ENCODE measurements around the gene TGM1.
"Not testable (repeated sequence)": the region's sequence is repeated elsewhere in the genome, so short reads cannot be mapped to it uniquely, and the experiment has no call there.

TGM1 gene

DNA sequence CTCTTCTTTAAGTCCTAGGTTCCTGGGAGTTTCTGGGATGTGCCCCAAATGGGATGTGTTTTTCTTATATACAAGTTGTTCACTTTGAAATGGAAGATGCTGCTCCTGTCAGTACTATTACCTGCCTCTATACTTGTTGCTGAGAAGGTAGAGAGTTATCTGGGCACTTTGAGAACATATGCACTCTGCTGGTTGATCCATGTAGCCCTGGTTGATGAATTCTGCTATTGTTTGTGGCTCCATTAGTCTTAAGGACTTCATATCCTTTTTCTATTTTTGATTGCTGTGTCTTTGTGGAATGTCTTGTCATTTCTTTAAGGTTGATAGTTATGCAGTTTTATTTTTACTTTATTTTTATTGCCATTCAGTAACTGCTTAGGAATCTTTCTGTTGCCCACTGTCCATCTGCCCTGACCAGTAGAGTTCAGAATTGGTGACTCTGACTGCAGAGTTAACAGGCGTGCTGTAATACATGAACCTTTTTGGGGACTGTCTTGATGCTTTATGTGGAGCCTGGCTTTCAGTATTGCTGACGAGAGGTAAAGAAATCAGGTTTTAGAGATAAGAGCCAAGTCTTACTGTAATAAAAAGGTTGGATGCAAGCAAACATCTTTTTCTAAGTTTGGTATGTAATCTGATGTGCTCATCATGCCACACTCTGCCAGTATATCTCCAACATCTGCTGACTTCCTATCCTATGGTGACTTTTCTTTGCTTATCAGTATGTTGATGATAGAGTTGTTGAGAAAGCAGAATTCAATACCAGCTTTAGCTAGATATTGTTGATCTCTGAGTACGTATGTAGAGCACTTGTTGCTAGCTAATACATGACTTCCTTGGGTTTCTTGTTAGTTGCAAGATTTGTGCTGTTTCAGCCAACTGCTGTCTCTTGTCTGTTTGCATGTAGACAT lies 28.6 kb downstream of the TGM1 start:
- DNase-seq (no peak), ATAC-seq (no peak)

DNA sequence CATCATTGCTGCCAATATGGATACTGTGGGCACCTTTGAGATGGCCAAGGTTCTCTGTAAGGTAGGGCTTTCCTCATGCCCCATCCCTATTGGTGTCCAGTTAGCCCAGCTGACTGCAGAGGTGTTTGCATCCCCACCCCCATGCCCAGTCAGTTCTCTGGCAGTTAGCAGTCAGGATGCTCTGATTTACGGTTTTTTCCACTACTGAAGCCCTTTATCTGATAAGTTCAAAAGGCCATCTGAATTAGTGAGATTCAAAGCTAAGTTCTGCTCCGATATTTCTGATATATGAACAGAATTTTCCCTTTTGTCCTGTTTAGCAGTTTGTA lies 29.5 kb downstream of the TGM1 start:
- no peak for ATAC-seq
- peak; percentile 31 for DNase-seq

DNA sequence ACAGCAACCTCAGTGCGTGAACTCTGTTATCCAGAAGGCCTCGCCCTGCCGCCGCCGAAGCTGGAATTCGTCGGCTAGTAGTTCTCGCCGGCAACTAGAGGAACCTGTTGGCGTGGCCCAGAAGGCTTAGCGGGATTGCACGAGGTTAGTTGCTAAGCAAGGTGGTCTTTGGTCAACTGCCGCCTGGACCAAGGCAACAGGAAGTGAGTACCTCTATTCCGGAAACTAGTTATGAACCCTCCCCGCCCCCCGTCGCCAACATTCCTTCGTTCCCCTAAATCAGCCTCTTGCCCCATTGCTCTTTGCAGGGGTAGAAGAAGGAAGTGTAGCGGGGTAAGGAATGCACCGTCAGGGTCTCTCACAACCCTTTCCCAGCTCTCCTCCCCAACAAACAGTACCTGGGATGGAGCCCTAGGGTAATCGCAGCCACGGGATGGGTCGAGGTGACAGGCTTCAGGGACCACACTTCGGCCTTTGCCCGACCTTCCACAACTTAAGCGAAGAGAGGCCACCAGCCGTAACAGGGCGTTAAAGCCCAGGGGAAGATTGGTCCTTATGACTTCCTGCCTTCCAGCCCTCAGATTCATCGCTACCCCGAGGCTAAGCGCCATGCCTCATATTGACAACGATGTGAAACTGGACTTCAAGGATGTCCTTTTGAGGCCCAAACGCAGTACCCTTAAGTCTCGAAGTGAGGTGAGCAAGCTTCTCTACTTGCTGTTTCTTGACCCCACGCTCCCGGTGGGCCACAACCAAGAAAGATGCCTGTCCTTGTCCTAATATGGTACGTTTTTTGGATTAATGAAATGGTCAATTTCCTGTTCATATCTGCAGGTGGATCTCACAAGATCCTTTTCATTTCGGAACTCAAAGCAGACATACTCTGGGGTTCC lies 30.1 kb downstream of the TGM1 start, which contains the start of gene GMPR2:
Gene GMPR2, plus strand, starts transcription at position 285 of the 893 bp plus-strand sequence. Its CDS starts 325 bp downstream, at position 610.
- peak; percentile 54 for ATAC-seq
- DNase-seq: no peak

DNA sequence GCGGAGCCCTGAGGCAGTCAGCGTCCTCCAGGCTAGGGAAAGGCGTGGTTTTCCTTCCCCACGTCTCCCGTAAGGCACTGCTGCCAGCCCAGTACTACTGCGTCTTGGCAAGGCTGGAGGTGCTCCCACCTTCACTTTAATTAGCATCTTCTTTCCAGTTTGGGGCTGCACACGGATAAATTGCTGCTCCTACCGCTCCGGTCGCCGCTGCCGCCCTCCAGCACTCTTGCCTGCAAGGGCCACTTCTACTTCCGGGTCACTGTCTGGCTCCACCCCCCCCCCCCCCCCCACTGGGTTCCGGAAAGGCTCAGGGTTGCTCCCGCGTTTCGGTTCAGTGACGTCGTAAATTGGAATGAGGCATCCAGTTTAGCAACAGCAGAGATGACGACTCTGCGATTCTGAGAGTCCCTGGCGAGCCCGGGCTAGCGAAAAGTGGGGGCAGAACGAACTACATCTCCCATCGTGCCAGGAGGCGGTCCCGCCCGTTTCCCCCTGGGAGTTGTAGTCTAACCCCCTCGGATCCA lies 30.8 kb downstream of the TGM1 start, which contains the start of gene NEDD8:
Gene NEDD8, minus strand, starts transcription at position 247 of the 524 bp plus-strand sequence. Its CDS starts 100 bp downstream, at position 147.
- ATAC-seq (peak; percentile 92), DNase-seq (peak; percentile 88)

DNA sequence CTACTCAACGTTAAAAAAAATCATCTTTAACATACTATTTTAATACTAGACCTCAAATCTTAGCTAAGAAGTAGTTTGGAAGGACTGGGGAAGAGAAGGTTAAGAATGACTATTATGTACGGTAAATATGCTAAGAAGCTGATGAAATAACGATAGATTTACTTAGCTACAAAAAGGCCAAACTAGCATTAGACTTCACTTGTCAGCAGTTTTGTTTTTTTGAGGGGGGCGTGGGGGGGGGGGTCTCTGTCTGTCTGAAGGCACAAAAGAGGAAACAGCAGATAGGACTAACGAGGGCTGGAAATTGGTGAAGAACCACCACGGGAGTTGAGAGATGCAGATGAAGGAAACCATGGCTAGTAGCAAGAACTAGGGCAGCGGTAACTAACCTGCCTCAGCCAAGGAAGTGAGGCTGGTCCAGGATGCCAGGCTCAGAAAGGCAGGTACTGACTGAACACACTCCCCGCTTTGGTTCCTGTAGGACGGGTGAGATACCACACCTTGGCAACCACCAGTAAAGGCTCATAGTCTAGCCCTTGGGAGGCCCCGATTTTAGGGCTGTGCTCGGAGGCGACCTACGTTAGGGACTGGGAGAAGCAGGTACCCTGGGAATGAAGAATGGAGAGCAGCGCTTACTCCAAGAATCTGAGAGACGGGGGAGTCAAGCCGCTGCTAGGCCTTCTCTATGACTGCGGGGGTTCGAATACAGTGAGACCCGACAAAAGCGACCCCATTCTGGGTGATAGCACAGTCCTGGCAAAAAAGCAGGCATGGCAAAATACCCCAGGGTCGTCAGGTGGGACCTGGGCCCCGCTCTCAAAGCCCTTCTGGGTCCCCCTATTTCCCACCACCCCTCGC lies 31.5 kb downstream of the TGM1 start:
- no peak for DNase-seq
- peak; percentile 25 for ATAC-seq

GRCh38 chr14:24228902-24229301 lies 34.1 kb downstream of the TGM1 start:
- DNase-seq (no peak), ATAC-seq (no peak)

DNA sequence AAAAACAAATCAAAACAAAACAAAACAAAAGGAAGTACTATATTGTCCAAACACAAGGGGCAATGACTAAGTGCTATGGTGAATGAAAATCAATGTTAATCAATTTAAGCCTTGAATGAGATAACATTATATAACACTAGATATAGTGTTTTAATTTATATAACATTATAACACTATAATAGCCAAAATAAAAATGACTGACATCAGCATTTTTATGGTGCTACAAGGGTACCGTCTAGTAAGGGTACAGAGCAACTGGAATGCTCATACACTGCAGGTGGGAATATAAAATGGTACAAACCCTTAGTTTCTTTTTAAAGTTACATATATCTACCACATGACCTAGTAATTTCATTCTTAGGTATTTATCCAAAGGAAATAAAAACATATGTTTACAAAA lies 36.5 kb downstream of the TGM1 start:
- no peak for DNase-seq
- no peak for ATAC-seq

DNA sequence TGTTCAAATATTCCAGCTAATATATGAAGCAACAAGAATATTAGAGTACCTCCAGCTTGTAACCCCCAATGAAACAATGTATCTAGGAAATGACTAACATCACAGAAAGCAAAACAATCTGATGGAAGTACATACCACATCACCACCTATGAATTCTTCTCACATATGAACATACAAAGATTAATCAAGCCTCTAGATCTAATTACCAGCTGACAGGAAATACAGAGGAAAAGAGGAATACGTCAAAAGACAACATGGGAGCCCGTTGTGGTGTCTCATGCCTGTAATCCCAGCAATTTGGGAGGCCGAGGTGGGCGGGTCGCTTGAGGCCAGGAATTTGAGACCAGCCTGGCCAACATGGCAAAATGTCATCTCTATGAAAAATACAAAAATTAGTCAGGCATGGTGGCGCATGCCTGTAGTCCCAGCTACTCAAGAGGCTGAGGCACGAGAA lies 38.3 kb downstream of the TGM1 start:
- no peak for DNase-seq
- ATAC-seq: no peak

DNA sequence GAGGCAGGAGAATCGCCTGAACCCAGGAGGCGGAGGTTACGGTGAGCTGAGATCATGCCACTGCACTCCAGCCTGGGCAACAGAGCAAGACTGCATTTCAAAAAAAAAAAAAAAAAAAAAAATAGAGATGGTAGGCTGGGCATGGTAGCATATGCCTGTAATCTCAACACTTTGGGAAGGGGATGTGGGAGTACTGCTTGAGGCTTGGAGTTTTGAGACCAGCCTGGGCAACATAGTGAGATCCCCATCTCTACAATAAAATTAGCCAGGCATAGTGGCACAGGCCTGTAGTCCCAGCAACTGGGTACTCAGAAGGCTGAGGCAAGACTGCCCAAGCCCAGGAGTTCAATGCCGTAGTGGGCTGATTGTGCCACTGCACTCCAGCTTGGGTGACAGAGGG lies 40.0 kb downstream of the TGM1 start:
- ATAC-seq, DNase-seq: not testable (repeated sequence)

DNA sequence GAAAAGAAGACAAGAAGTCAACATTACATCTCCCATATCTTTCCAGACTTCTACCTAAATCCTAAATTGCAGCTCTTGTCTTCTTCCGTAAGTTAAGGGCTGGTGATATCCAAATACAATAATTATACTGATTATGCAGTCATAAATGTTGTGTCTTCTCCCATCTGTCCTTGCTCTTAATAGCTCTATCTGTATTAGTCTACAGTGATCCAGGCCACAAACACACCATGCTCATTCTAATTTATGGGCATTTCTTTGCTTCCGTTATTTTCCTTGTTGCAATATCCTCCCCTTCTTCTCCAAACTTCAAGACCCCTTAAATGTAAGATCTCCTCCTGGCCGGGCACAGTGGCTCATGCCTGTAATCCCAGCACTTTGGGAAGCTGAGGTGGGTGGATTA lies 43.5 kb downstream of the TGM1 start:
- ATAC-seq: no peak
- no peak for DNase-seq

DNA sequence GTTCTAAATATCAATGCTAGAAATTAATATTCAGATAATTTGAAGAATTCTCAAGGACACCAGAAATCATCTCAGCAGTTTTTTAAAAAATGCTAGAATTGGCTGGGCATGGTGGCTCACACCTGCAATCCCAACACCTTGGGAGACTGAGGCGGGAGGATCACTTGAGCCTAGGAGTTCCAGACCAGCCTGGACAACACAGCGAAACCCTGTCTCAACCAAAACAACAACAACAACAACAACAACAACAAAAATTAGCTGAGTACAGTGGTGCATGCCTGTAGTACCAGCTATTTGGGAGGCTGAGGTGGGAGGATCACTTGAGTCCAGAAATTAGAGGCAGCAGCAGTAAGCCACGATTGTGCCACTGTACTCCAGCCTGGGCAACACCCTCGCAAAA lies 43.9 kb downstream of the TGM1 start:
- DNase-seq: no peak
- ATAC-seq: no peak

DNA sequence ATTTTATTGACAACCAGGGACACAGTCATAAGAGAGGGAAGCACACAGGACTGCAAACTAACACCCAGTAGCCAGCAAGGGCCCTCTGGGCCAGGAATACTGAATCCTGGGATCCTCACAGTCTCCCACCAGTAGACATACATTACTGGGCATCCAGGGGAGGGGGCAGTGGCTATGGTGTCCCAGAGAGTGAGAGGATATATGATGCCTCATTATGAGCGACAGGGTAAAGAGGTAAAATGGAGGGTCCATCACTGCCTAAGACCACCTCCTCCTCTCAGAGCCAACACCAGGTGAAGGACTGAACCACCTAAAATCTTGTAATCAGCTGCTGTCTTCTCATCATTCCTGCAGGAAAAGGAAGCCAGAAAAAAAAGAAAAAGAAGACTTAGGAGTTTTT lies 46.1 kb downstream of the TGM1 start:
- not testable (repeated sequence) for DNase-seq, ATAC-seq

DNA sequence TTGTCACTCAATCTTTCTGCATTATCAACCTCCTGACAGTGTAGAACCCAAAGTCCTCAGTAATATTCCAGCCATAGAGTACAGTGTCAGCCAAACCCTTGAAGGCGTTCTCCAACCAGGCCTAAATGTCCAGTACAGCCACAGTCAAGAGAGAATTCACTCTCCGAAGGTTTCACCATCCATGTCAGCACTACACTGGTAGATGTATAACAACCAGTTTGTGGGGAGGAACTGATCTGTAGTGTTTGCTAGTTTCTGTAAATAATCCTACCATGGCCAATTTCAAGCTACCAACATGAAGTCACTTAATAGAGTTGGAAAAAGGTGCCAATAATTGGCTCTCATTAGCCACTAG lies 46.7 kb downstream of the TGM1 start:
- no peak for ATAC-seq
- DNase-seq: no peak

DNA sequence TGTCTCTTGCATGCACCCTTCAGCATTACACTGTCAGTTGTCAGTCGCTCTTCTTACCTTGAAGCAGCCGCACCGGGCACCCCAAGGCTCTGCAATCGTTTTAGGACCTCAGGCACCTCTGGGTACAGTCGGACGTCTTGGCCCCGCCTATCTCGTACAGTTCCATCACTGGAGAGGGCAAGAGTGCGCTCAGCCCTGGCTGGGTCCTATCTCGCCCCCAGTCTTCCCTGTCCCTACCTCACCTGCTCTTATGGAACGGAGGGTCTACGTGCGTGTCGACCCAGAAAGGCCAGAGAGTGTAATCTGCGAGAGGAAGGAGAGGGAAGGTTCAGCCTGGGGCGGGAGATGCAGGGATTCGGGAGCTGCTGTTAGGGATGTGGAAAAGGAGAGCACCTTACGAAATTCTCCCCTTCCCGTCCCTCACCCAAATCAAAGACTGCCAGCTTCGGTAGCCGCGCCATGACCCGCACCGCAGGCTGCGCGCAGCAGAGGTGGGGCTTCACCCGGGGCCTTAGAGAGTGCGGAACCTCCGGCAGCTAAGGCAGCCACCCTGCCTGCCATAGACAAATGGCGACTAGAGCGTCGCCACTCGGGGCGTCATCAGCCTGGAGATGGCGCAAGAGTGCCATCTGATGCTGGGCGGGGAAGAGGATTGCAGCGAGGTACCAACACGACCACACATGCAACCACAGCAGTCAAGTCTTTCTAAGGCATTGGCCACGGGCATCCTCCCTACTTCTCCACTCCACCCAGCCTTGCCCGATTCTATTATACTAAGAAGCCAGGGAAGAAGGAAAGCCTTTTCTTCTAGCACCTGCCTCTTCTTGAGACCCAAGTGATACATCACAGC lies 47.3 kb downstream of the TGM1 start, which contains the start of gene MDP1:
Gene MDP1, minus strand, starts transcription at position 572 of the 850 bp plus-strand sequence. Its CDS starts 111 bp downstream, at position 461.
- DNase-seq (peak; percentile 86), ATAC-seq (peak; percentile 74)

DNA sequence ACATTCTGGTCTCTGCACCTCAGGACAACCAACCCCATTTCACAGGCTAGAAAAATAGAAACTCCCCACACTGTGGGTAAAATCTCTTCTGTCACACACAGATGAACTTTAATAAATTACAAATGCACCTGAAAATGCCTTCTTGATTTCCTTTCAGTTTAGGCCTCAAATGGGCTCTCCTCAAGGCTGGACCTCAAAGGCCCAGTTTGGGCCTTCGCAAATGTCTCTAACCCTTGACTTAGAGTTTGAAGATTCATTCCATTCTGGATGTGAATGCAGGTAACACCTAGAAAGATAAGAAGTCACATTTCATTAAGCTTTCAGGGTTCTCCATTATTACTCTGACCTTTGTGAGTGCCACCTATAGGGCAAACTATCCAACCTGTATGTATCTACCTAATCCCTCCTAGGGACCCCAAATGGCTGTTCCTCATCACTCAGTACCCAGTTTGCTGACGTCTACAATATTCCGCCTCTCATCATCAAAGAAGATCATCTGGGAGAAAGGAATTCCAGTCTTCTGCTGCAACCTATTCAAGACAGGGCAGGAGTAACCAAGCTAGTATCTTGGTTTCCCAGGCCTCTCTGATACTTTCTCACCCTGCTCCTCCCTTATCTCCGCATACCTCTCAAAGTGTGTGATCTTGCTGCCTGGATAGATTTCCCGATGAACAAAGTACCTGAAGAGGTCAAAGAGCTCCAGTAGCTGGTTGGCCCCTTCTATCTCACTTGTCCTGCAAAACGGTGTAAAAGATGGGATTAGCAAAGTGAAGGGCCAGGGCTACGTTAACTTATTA lies 48.9 kb downstream of the TGM1 start:
- ATAC-seq (no peak), DNase-seq (no peak)

DNA sequence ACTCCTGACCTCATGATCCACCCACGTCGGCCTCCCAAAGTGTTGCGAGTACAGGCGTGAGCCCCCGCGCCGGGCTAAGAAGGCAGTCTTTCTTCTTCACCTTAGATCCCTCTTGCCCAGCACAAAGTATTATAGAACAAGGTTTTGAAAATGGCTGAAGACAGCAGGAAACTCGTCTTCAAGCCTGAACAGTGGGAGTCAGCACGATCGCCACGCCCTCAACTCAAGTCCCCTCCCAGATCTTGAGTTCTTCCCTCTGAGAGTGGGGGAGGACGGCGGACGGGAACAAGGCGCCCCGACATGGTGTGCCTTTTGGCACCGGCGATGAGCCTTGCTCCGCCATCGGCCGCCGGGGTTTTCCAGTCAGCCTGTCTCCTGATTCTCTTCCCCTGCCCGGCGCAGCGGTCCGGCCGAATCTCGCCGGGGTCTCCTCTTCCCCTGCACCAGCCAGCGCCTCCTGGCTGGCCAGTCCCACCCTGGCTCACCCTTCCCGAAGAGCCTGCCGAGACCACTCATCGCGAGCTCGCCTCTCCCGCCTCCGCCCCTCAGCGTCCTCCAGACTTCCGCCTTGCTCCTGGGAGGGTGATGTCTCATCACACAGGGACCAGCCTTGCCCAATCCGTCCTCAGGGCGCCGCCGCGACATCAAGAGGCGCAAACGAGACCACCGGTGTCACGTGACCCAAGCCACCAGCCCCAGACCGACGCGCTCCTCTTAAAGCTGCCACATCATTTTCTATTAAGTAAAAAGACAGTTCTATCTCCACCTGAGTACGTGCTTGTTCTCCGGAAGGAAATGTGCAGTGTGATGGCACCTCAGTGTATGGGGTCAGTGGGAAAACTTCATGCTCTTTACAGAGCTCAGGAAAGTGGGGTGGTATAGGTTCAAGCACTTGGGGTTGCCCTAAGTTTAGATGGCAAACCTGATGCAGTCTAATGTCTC lies 49.8 kb downstream of the TGM1 start, which contains the start of gene CHMP4A:
Gene CHMP4A, minus strand, starts transcription at position 565 of the 942 bp plus-strand sequence. Its CDS starts 49 bp downstream, at position 516.
- peak; percentile 92 for ATAC-seq
- peak; percentile 97 for DNase-seq

DNA sequence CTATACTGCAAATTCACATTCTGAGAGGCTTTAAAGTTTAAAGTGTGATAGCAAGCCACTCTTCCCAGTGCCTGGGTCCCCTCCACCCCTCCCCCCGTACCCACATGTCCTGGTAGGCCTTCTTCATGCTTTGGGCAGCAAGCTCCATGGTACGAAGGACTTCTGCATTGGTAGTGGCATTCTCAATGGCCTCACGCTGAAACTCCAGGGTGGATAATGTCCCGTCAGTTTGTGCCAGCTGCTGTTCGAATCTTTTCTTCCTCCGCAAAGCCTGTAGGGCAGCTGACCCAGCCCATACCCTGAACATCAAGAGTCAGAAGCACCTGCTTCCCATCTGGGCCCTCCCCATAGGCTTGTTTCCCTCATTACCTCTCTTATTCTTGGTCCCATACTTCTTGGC lies 51.7 kb downstream of the TGM1 start:
- DNase-seq: no peak
- no peak for ATAC-seq

DNA sequence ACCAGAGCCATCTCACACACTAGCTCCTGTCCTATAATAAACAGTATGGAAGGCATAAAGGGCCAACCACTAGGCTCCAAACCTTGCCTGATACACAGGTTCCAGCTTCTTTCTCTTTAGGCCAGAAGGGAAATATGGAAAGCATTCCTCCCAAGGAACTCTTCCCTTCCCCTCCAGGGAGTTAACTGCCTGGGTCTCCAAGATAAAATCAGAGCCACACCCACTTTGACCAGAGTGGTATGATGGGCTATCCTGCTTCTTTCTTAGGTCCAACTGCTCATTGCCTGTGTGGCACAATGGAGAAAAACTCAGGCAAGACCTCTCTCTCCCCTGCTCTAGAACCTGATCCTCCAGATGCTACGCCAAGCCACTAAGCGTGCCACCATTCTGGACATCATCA lies 55.4 kb downstream of the TGM1 start:
- ATAC-seq: no peak
- no peak for DNase-seq
